Keratinocyte (primary cell): ENCODE measurements around the gene KRT82. TPM values are rescaled to one million over a fixed set of nuclear protein-coding genes. Genes with fewer than 3 reads are reported as not detected.
"Not testable (repeated sequence)": the region's sequence is repeated elsewhere in the genome, so short reads cannot be mapped to it uniquely, and the experiment has no call there.

Source experiments
- DNase-seq: peaks from one replicate; pipeline ENCODE4 v3.0.0-alpha.2; 2011; ENCODE audit warnings: low read depth, missing footprints, low spot score
- FAIRE-seq: peaks from 2 replicates; lab custom pipeline; 2011; peaks lifted over from hg19 to GRCh38; lab: Jason Lieb, UNC
- H2AFZ ChIP-seq: 2 replicates; pipeline ENCODE4 v1.6.0; 2012; ENCODE audit warnings: low read length, control low read depth, inconsistent platforms; ENCODE audit not compliant: control insufficient read depth
- H3K27ac ChIP-seq: 2 replicates; pipeline ENCODE4 v1.5.1; 2011; ENCODE audit warnings: low read length; ENCODE audit not compliant: control insufficient read depth, insufficient read depth
- H3K27me3 ChIP-seq: 3 replicates; pipeline ENCODE4 v1.6.0; 2011; ENCODE audit warnings: low read length; ENCODE audit not compliant: control insufficient read depth, insufficient read depth; ENCODE audit errors: extremely low read depth
- H3K36me3 ChIP-seq, 2 experiments: 2 replicates in 1 of 2; 3 replicates in 1 of 2; pipeline ENCODE4 v1.5.1; 2011; ENCODE audit warnings: low read length in 2 of 2, mild to moderate bottlenecking in 1 of 2; ENCODE audit not compliant: control insufficient read depth in 2 of 2, insufficient read depth in 2 of 2; ENCODE audit errors: extremely low read depth in 1 of 2
- H3K4me1 ChIP-seq: 3 replicates; pipeline ENCODE4 v1.5.1; 2011; ENCODE audit warnings: low read length; ENCODE audit not compliant: control insufficient read depth, insufficient read depth; ENCODE audit errors: extremely low read depth
- H3K4me2 ChIP-seq: 3 replicates; pipeline ENCODE4 v1.6.0; 2011; ENCODE audit warnings: low read depth, low read length; ENCODE audit not compliant: control insufficient read depth, insufficient read depth; ENCODE audit errors: extremely low read depth
- H3K4me3 ChIP-seq, 3 experiments: fragments of 200-600 bp in 1 of 3; sonication (generic) in 1 of 3; 2 replicates in 2 of 3; 3 replicates in 1 of 3; pipeline ENCODE4 v1.5.1; 2011 to 2016; ENCODE audit warnings: low read length in 3 of 3, mild to moderate bottlenecking in 3 of 3, control low read depth in 2 of 3, inconsistent platforms in 1 of 3, low read depth in 1 of 3, mixed read lengths in 1 of 3, mixed run types in 1 of 3, moderate library complexity in 1 of 3; ENCODE audit not compliant: control insufficient read depth in 2 of 3, insufficient read depth in 2 of 3; ENCODE audit errors: extremely low read depth in 1 of 3
- H3K79me2 ChIP-seq: 2 replicates; pipeline ENCODE4 v1.6.0; 2012; ENCODE audit warnings: low read length; ENCODE audit not compliant: control insufficient read depth, insufficient read depth
- H3K9ac ChIP-seq: 3 replicates; pipeline ENCODE4 v1.6.0; 2011; ENCODE audit warnings: low read length; ENCODE audit not compliant: control insufficient read depth, insufficient read depth; ENCODE audit errors: extremely low read depth
- H3K9me1 ChIP-seq: 3 replicates; pipeline ENCODE4 v1.6.0; 2011; ENCODE audit warnings: low read length; ENCODE audit not compliant: control insufficient read depth, insufficient read depth; ENCODE audit errors: extremely low read depth
- H3K9me3 ChIP-seq: 2 replicates; pipeline ENCODE4 v1.5.1; 2012; ENCODE audit warnings: low read depth, low read length; ENCODE audit not compliant: control insufficient read depth
- H4K20me1 ChIP-seq: 3 replicates; pipeline ENCODE4 v1.6.0; 2011; ENCODE audit warnings: low read length; ENCODE audit not compliant: control insufficient read depth, insufficient read depth; ENCODE audit errors: extremely low read depth
- CTCF ChIP-seq, 3 experiments: IDR thresholded peaks in 1 of 3; conservative IDR thresholded peaks in 1 of 3; optimal IDR thresholded peaks in 1 of 3; 2 replicates in 2 of 3; 3 replicates in 1 of 3; pipeline versions ENCODE3 to v1.5.1; 2011; ENCODE audit warnings: low read length in 3 of 3, mild to moderate bottlenecking in 3 of 3, moderate library complexity in 2 of 3, control low read depth in 1 of 3, inconsistent platforms in 1 of 3; ENCODE audit not compliant: insufficient read depth in 2 of 3; ENCODE audit errors: extremely low read depth in 1 of 3
- EZH2 ChIP-seq: IDR thresholded peaks from one replicate; pipeline ENCODE4 v1.6.1; 2012; ENCODE audit warnings: inconsistent platforms, mild to moderate bottlenecking, low read length, moderate library complexity
- dilution Hi-C: fragments of 300-500 bp; cut with MboI; formaldehyde crosslinking; loops from one replicate; pipeline ENCODE4 v1.7.0; 2020; ENCODE audit warnings: low sequenced_read_pairs; ENCODE audit not compliant: extremely low pct_ligation_motif_present
- polyA plus RNA-seq, 5 experiments: library from polyadenylated mRNA; depleted of rRNA in 3 of 5; stranded (reverse) in 3 of 5; stranded (forward) in 1 of 5; unstranded in 1 of 5; fragments of >200 nt; gene quantifications; 1 replicate in 1 of 5; 2 replicates in 3 of 5; 3 replicates in 1 of 5; pipeline versions ENCODE4 v1.2.1 to v1.2.3, GENCODE V29; 2011 to 2012; ENCODE audit warnings: missing spikeins in 2 of 5, low read depth in 1 of 5, low replicate concordance in 1 of 5

KRT82 gene
- polyA plus RNA-seq, 1 donor (not counting 4 experiments of a cell fraction or from before 2014, with no cell fraction given) = not detected

DNA sequence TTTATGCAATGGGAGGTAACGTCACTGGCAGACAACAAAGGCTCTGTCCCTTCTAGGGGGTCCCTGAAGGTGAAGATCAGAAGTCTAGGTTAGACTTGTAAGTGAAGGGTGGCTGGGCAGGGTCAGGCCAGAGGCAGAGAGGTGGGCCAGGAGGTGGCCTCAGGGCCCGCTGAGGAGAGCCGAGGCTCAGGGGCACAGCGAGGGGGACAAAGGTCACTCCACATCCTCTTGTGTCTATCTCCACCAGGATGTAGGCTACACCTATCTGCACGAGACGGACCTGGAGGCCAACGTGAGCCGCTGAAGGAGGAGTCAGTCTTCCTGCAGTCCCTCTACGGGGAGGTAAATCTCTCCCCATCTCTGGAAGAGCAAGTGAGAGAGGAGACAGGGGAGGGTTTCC, 59.1 kb downstream of the KRT82 start:
- peaks cover 3% of the 10 kb centered on the region for H3K27me3 ChIP-seq
- H3K9me1 ChIP-seq = no peaks in the 10 kb centered on the region
- no peak for DNase-seq
- no peaks in the 10 kb centered on the region for H3K36me3 ChIP-seq
- H3K4me3 ChIP-seq = no peak overlapping the region
- no peaks in the 10 kb centered on the region for H3K9me3 ChIP-seq
- H3K9ac ChIP-seq = no peak overlapping the region
- no peaks in the 10 kb centered on the region for H4K20me1 ChIP-seq
- TF ChIP-seq EZH2 = no peak
- no peak for TF ChIP-seq CTCF (optimal IDR thresholded peaks at IDR 0.05 in 1 of 3, IDR thresholded peaks at IDR 0.05 in 1 of 3, conservative IDR thresholded peaks at IDR 0.05 in 1 of 3; ENCODE audit: extremely low read depth in 1 of 3, insufficient read depth in 2 of 3, low read length in 3 of 3)
- peaks cover 25% of the 10 kb centered on the region for H3K4me1 ChIP-seq
- no peak for FAIRE-seq
- no peak overlapping the region for H3K27ac ChIP-seq
- dilution Hi-C loops = no loop called here
- no peaks in the 10 kb centered on the region for H3K79me2 ChIP-seq
- no peak overlapping the region for H3K4me2 ChIP-seq
- H2AFZ ChIP-seq = no peak overlapping the region

DNA sequence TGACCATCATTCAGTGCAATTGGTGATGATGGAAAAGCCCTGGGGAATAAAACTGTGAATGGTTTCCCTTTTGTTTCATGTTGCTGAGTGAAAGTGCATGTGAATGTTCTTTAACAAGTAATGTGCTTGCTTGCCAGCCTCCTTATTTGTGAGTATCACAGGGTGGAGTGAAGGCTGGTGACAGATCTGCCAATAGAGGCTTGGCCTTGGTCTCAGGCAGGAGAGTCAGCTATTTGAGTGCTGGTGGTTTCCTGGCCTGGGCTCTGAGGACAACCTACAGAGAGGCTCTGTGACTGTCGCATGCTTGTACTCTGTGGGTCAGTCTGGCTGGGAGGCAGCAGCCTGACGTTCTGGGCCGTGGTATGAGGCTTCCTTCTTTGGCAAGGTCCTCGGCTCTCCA, 59.5 kb downstream of the KRT82 start:
- Histone ChIP-seq H3K9me3 (no peaks in the 10 kb centered on the region), H3K9ac (no peak overlapping the region), H3K79me2 (no peaks in the 10 kb centered on the region), H3K4me1 (peaks cover 25% of the 10 kb centered on the region), H3K4me2 (no peak overlapping the region), H3K36me3 (no peaks in the 10 kb centered on the region), H3K27ac (no peak overlapping the region), H4K20me1 (no peaks in the 10 kb centered on the region), H3K9me1 (no peaks in the 10 kb centered on the region), H3K27me3 (peaks cover 3% of the 10 kb centered on the region), H3K4me3 (no peak overlapping the region), H2AFZ (no peak overlapping the region)
- no peak for TF ChIP-seq CTCF (optimal IDR thresholded peaks at IDR 0.05 in 1 of 3, IDR thresholded peaks at IDR 0.05 in 1 of 3, conservative IDR thresholded peaks at IDR 0.05 in 1 of 3; ENCODE audit: extremely low read depth in 1 of 3, insufficient read depth in 2 of 3, low read length in 3 of 3)
- no peak for TF ChIP-seq EZH2
- DNase-seq = no peak
- peak; percentile 48 for FAIRE-seq
- dilution Hi-C loops = no loop called here

- H3K27ac ChIP-seq, dilution Hi-C loops, H3K9me3 ChIP-seq, H3K27me3 ChIP-seq, H3K36me3 ChIP-seq, H2AFZ ChIP-seq, DNase-seq, H4K20me1 ChIP-seq, H3K9me1 ChIP-seq, FAIRE-seq, H3K9ac ChIP-seq, H3K4me2 ChIP-seq, H3K4me3 ChIP-seq, H3K79me2 ChIP-seq: not testable (repeated sequence)
- H3K4me1 ChIP-seq = peaks cover 25% of the 10 kb centered on the region
Measured at GRCh38 chr12:52345041-52345440, 61.1 kb downstream of the KRT82 start.
